Thoracic aorta (tissue), 2 donors: ENCODE results near the gene C16orf96. TPM values are rescaled to one million over a fixed set of nuclear protein-coding genes. Genes with fewer than 3 reads are reported as not detected.

Experiments used
- ATAC-seq: fragments of 150-250 bp; one replicate; pipeline ENCODE4 v1.8.0; 2017; ENCODE audit warnings: low read depth; ENCODE audit not compliant: insufficient number of reproducible peaks, low FRiP score
- DNase-seq: peaks from one replicate; pipeline ENCODE4 v3.0.0-alpha.2; 2020; ENCODE audit warnings: low spot score
- H3K27ac ChIP-seq, 2 donors: fragments of 200-600 bp; sonication (generic); 1 replicate in 1 of 2; 2 replicates in 1 of 2; pipeline ENCODE4 v1.5.1; 2016; ENCODE audit warnings: mild to moderate bottlenecking in 2 of 2, moderate library complexity in 2 of 2
- H3K27me3 ChIP-seq: fragments of 200-600 bp; sonication (generic); replicated peaks from 2 replicates; pipeline ENCODE4 v1.6.0; 2016; ENCODE audit warnings: mild to moderate bottlenecking; ENCODE audit not compliant: insufficient read depth
- H3K36me3 ChIP-seq: fragments of 200-600 bp; sonication (generic); one replicate; pipeline ENCODE4 v1.5.1; 2016
- H3K4me1 ChIP-seq, 2 donors: fragments of 200-600 bp; sonication (generic); 1 replicate in 1 of 2; 2 replicates in 1 of 2; pipeline versions ENCODE4 v1.5.1 to v1.6.0; 2016; ENCODE audit warnings: low read depth in 2 of 2, mild to moderate bottlenecking in 1 of 2; ENCODE audit not compliant: control insufficient read depth in 1 of 2
- H3K4me3 ChIP-seq: fragments of 200-600 bp; sonication (generic); 2 replicates; pipeline ENCODE4 v1.5.1; 2016; ENCODE audit warnings: mild to moderate bottlenecking
- H3K9me3 ChIP-seq: fragments of 200-600 bp; sonication (generic); 2 replicates; pipeline ENCODE4 v1.5.1; 2016
- CTCF ChIP-seq: fragments of 200-600 bp; sonication (generic); IDR thresholded peaks from one replicate; pipeline ENCODE4 v1.5.1; 2019; ENCODE audit warnings: antibody characterized with exemption
- total RNA-seq, 2 donors: library from RNA; depleted of rRNA; stranded (reverse); fragments of >200 nt; gene quantifications; one replicate each; pipeline versions ENCODE4 v1.1.0 to v1.2.3, GENCODE V29; 2016

The C16orf96 gene
- total RNA-seq, 2 donors from 2014 or later = not detected

GRCh38 chr16:4537376-4538343 lies 18.5 kb upstream of the C16orf96 start:
- H3K4me3 ChIP-seq = peak overlapping the region; percentile 89
- H3K4me1 ChIP-seq = peaks cover 17 to 39% of the 10 kb centered on the region in 2 donors
- no peaks in the 10 kb centered on the region for H3K27me3 ChIP-seq
- H3K27ac ChIP-seq = peak overlapping the region; percentile 78 to 83
- no peaks in the 10 kb centered on the region for H3K9me3 ChIP-seq
- ATAC-seq (peak; percentile 3), DNase-seq (no peak)
- H3K36me3 ChIP-seq = no peaks in the 10 kb centered on the region
- no peak for TF ChIP-seq CTCF

DNA sequence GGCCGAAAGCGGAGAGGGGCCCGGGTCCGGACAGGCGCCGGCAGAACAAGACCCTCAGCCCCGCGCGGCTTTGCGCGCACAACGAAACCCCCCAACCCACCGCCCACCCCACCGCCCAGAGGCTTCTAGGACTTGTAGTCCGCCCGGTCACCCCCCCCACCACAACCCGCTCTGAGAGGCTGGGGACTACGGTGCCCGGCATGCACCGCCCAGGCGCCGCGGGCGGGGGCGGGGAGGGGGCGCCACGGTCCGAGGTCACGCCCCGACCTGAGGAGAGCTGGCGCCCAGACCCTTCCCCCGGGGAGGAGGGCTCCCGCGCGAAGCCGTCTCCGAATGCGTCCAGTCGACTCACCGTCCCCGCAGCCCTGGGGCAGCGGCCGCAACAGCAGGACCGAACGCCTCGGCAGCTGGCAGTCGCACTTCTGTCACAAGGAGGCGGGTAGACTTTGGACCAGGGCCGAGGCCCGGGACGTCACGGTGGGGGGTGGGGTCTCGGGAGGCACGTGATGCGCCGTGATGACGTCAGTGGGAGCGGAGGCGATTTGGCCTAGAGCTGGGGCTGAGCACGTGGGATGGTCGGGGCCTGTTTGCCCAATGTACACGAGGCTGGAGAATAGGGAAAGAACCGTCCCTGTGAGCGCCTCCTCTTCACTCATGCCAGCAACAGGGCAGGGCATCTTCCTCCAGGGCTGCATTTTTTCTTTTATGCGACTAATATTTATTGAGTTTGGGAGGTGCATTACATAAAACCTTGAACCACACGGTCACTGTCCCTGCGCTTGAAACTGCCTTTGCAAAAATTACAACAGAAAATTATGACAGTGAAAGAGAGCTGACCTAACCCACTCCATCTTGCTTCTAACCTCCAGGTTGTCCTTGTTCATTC lies 17.5 kb upstream of the C16orf96 start, which contains the start of gene CDIP1:
TSS of gene CDIP1 (minus strand) at position 424 of the 886 bp plus-strand sequence. CDS start 24,643 bp downstream, outside the sequence.
- Histone ChIP-seq H3K9me3 (no peaks in the 10 kb centered on the region), H3K27ac (peak within 1 kb of the TSS; percentile 78 to 83), H3K27me3 (no peaks in the 10 kb centered on the region), H3K4me1 (peaks cover 17 to 39% of the 10 kb centered on the region in 2 donors), H3K36me3 (no peaks in the 10 kb centered on the region), H3K4me3 (peak within 1 kb of the TSS; percentile 89)
- no peak for TF ChIP-seq CTCF
- ATAC-seq (peak; percentile 93), DNase-seq (peak; percentile 91)

DNA sequence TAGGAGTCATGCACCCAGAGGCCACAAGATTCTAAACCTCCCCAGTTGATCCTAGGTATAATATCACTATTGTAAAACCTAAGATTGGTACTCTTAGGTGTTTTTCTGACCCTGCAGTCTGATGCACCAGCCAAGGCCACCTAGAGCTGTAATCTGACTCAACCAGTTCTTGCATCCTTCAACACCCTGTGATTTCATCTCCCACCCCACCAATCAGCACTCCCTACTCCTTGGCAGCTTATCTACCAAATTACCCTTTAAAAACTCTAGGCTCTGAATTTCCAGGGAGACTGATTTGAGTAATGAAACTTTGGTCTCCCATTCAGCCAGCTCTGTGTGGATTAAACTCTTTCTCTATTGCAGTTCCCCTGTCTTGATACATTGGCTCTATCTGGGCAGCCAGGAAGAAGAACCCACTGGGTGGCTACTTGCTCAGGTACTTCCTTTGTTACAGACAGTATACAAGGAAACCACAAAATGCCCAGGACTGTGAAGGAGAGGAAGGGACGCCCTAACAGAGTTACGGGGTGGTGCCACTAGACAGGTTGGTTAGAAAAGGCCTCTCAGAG lies 16.3 kb upstream of the C16orf96 start:
- DNase-seq (no peak), ATAC-seq (no peak)
- no peak overlapping the region for H3K27ac ChIP-seq
- H3K4me3 ChIP-seq = no peak overlapping the region
- no peaks in the 10 kb centered on the region for H3K27me3 ChIP-seq
- TF ChIP-seq CTCF = no peak
- H3K4me1 ChIP-seq = peaks cover 17 to 31% of the 10 kb centered on the region in 2 donors
- no peaks in the 10 kb centered on the region for H3K36me3 ChIP-seq
- no peaks in the 10 kb centered on the region for H3K9me3 ChIP-seq

DNA sequence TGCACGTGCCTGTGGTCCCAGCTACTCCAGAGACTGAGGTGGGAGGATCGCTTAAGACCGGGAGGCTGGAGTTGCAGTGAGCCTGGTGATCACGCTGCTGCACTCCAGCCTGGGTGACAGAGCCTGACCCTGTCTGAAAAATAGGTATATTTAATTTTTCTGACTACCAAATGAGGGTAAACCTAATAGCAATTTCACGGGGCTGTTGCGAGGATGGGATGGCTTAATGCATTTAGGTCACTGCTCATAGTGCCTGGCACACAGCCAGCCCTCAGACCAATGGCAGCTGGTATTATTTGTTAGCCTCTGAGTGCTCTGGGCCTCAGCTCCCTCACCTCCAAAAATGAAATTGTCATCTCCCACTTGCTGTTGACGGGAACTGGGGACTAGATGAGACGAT lies 11.7 kb upstream of the C16orf96 start:
- H3K27me3 ChIP-seq = no peaks in the 10 kb centered on the region
- no peaks in the 10 kb centered on the region for H3K36me3 ChIP-seq
- H3K9me3 ChIP-seq = no peaks in the 10 kb centered on the region
- no peak overlapping the region for H3K4me3 ChIP-seq
- no peak for ATAC-seq
- DNase-seq = no peak
- TF ChIP-seq CTCF = no peak
- no peak overlapping the region for H3K27ac ChIP-seq
- H3K4me1 ChIP-seq = no peaks in the 10 kb centered on the region
